Gastroesophageal sphincter (tissue), 4 donors: ENCODE results near the gene LNP1. TPM values are rescaled to one million over a fixed set of nuclear protein-coding genes. Genes with fewer than 3 reads are reported as not detected.

ENCODE experiments used
- ATAC-seq: fragments of 150-250 bp; one replicate; pipeline ENCODE4 v1.9.1; 2016; ENCODE audit warnings: mild to moderate bottlenecking, moderate library complexity
- H3K27ac ChIP-seq, 4 donors: fragments of 200-600 bp; sonication (generic) in 3 of 4; 1 replicate in 3 of 4; 2 replicates in 1 of 4; pipeline ENCODE4 v1.5.1; 2016 to 2019
- H3K27me3 ChIP-seq: fragments of 200-600 bp; sonication (generic); one replicate; pipeline ENCODE4 v1.5.1; 2019
- H3K36me3 ChIP-seq, 2 donors: fragments of 200-600 bp; sonication (generic); one replicate each; pipeline ENCODE4 v1.5.1; 2019; ENCODE audit warnings: control low read depth in 1 of 2
- H3K4me1 ChIP-seq, 3 donors: fragments of 200-600 bp; sonication (generic); 1 replicate in 2 of 3; 2 replicates in 1 of 3; pipeline ENCODE4 v1.5.1; 2016 to 2019; ENCODE audit warnings: control low read depth in 2 of 3
- H3K4me3 ChIP-seq, 2 donors: fragments of 200-600 bp; sonication (generic); one replicate each; pipeline ENCODE4 v1.5.1; 2019; ENCODE audit warnings: mild to moderate bottlenecking in 1 of 2, moderate library complexity in 1 of 2
- H3K9me3 ChIP-seq, 3 donors: fragments of 200-600 bp; sonication (generic); one replicate each; pipeline ENCODE4 v1.5.1; 2017 to 2019; ENCODE audit warnings: control low read depth in 2 of 3
- CTCF ChIP-seq, 4 experiments: fragments of 200-600 bp in 2 of 4; fragments of 450-650 bp in 2 of 4; sonication (generic) in 1 of 4; IDR thresholded peaks; one replicate each; pipeline ENCODE4 v1.5.1; 2017 to 2019; ENCODE audit warnings: antibody characterized with exemption in 4 of 4, mild to moderate bottlenecking in 2 of 4, moderate library complexity in 2 of 4
- EP300 ChIP-seq: sonication (generic); formaldehyde crosslinking; IDR thresholded peaks from one replicate; pipeline ENCODE4 v1.6.1; 2017; ENCODE audit warnings: antibody characterized with exemption, mild to moderate bottlenecking
- POLR2A ChIP-seq, 2 donors: fragments of 450-650 bp; IDR thresholded peaks; one replicate each; pipeline ENCODE4 v1.6.1; 2017; ENCODE audit warnings: antibody characterized with exemption in 2 of 2, mild to moderate bottlenecking in 2 of 2, moderate library complexity in 1 of 2
- POLR2AphosphoS5 ChIP-seq: sonication (generic); formaldehyde crosslinking; IDR thresholded peaks from one replicate; pipeline ENCODE4 v1.6.1; 2017; ENCODE audit warnings: antibody characterized with exemption
- WGBS, 2 donors: methylation state at CpG; one replicate each; pipeline ENCODE4 v1.1.5; 2018; ENCODE audit warnings: low coverage in 1 of 2; 5-methylcytosine and 5-hydroxymethylcytosine counted together
- total RNA-seq, 4 donors: library from RNA; depleted of rRNA; stranded (reverse); fragments of >200 nt; gene quantifications; one replicate each; pipeline ENCODE4 v1.1.0, GENCODE V29; 2016

Gene LNP1
- total RNA-seq, 4 donors from 2014 or later: 2.3 to 3.9 (median 3.2) TPM

- Histone ChIP-seq H3K36me3 (peaks cover 0 to 97% of the 10 kb centered on the region in 2 donors), H3K9me3 (no peaks in the 10 kb centered on the region), H3K27me3 (no peaks in the 10 kb centered on the region), H3K4me1 (no peaks in the 10 kb centered on the region), H3K27ac (no peak overlapping the region), H3K4me3 (no peak overlapping the region)
- TF ChIP-seq POLR2A (IDR thresholded peaks at IDR 0.05) (no peak), CTCF (IDR thresholded peaks at IDR 0.05) (no peak), EP300 (no peak), POLR2AphosphoS5 (no peak)
- 63 to 84% methylated on average over 4 to 8 of the region's 8 CpGs for WGBS, 2 donors
- ATAC-seq: no peak
Observed at GRCh38 chr3:100368441-100368840, 32.9 kb upstream of the LNP1 start.

GRCh38 chr3:100370756-100371155 is 30.6 kb upstream of the LNP1 start:
- WGBS, 2 donors: 91 to 100% methylated on average over 1 of the region's 1 CpG
- no peak for ATAC-seq

GRCh38 chr3:100374521-100374920 is 26.8 kb upstream of the LNP1 start:
- Histone ChIP-seq H3K4me3 (no peak overlapping the region), H3K36me3 (peaks cover 0 to 95% of the 10 kb centered on the region in 2 donors), H3K4me1 (peaks cover 0 to 7% (median 0%) of the 10 kb centered on the region in 3 donors), H3K27ac (no peak overlapping the region), H3K9me3 (no peaks in the 10 kb centered on the region), H3K27me3 (no peaks in the 10 kb centered on the region)
- no peak for TF ChIP-seq POLR2AphosphoS5
- TF ChIP-seq CTCF (IDR thresholded peaks at IDR 0.05): no peak
- no peak for TF ChIP-seq POLR2A (IDR thresholded peaks at IDR 0.05)
- no peak for TF ChIP-seq EP300
- ATAC-seq: no peak

More at GRCh38 chr3:100370756-100371155, 30.6 kb upstream of the LNP1 start:
- Histone ChIP-seq H3K4me3 (no peak overlapping the region), H3K4me1 (no peaks in the 10 kb centered on the region), H3K27ac (no peak overlapping the region), H3K36me3 (peaks cover 0 to 93% of the 10 kb centered on the region in 2 donors), H3K9me3 (no peaks in the 10 kb centered on the region), H3K27me3 (no peaks in the 10 kb centered on the region)
- no peak for TF ChIP-seq POLR2A (IDR thresholded peaks at IDR 0.05)
- TF ChIP-seq POLR2AphosphoS5: no peak
- no peak for TF ChIP-seq CTCF (IDR thresholded peaks at IDR 0.05)
- no peak for TF ChIP-seq EP300

- Histone ChIP-seq H3K4me3 (no peak overlapping the region), H3K4me1 (peaks cover 0 to 7% (median 0%) of the 10 kb centered on the region in 3 donors), H3K27ac (no peak overlapping the region), H3K36me3 (peaks cover 3 to 96% of the 10 kb centered on the region in 2 donors), H3K9me3 (no peaks in the 10 kb centered on the region), H3K27me3 (no peaks in the 10 kb centered on the region)
- TF ChIP-seq POLR2AphosphoS5 (no peak), EP300 (no peak), POLR2A (IDR thresholded peaks at IDR 0.05) (no peak), CTCF (IDR thresholded peaks at IDR 0.05) (no peak)
- no peak for ATAC-seq
- 92 to 100% methylated on average over 3 to 4 of the region's 4 CpGs for WGBS, 2 donors
Observed at GRCh38 chr3:100376301-100376700, 25.0 kb upstream of the LNP1 start.

- ATAC-seq: no peak
- WGBS, 2 donors: 79 to 89% methylated on average over 8 of the region's 8 CpGs
- H3K9me3 ChIP-seq: no peaks in the 10 kb centered on the region
- H3K27ac ChIP-seq: no peak overlapping the region
- no peak overlapping the region for H3K4me3 ChIP-seq
- TF ChIP-seq POLR2A (IDR thresholded peaks at IDR 0.05) (no peak), EP300 (no peak), POLR2AphosphoS5 (no peak), CTCF (IDR thresholded peaks at IDR 0.05) (no peak)
- peaks cover 3 to 64% of the 10 kb centered on the region in 2 donors for H3K36me3 ChIP-seq
- no peaks in the 10 kb centered on the region for H3K27me3 ChIP-seq
- peaks cover 2 to 23% (median 3%) of the 10 kb centered on the region in 3 donors for H3K4me1 ChIP-seq
Observed at GRCh38 chr3:100384733-100385525, 16.4 kb upstream of the LNP1 start.
